ENCODE results near the gene PTPRJ. TPM values are rescaled to one million over a fixed set of nuclear protein-coding genes. Genes with fewer than 3 reads are reported as not detected.

Gene PTPRJ
- total and polyA plus RNA-seq, 2 donors, result 3.1 to 18.2 TPM

DNA sequence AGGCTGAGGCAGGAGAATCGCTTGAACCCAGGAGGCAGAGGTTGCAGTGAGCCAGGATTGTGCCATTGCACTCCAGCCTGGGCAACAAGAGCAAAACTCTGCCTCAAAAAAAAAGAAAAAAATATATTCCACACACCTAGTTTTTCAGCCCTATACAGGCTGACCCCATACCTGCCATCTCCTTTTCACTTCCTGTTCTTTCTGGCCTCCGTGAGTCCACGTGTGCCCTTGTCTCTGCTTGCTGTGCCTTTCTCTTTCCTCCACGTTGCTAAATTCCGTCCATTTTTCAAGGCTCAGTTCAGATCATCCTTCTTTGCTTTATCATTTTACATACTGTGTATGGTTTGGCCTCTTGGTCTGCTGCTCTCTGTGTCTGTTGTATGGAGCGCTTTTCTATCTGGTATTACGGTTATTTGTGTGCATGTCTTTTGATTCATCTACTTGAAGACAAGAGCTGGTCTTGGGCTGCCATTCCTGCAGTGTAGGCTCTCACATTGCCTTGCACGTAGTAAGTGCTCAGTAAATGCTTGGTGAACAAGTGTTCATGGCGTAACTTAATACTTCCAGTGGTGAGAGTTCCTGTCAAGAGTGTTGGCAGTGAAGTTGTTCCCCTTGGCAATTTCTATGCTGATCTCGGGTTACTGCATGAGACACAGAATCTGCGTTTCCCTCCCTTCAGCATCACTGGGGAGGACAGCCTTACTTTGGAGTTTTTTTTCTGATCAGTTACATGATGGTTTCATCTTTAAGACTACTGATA lies 57.5 kb downstream of the PTPRJ start:
- Histone ChIP-seq H3K27ac (ENCODE audit: low read depth) (no peak overlapping the region), H3K36me3 (ENCODE audit: insufficient read depth) (no peaks in the 10 kb centered on the region), H3K4me1 (ENCODE audit: insufficient read depth) (no peaks in the 10 kb centered on the region), H3K4me3 (ENCODE audit: low read depth, low read length) (no peak overlapping the region)
- 92% methylated on average over 11 of the region's 11 CpGs for WGBS
- no peak for DNase-seq (ENCODE audit: extremely low spot score)

DNA sequence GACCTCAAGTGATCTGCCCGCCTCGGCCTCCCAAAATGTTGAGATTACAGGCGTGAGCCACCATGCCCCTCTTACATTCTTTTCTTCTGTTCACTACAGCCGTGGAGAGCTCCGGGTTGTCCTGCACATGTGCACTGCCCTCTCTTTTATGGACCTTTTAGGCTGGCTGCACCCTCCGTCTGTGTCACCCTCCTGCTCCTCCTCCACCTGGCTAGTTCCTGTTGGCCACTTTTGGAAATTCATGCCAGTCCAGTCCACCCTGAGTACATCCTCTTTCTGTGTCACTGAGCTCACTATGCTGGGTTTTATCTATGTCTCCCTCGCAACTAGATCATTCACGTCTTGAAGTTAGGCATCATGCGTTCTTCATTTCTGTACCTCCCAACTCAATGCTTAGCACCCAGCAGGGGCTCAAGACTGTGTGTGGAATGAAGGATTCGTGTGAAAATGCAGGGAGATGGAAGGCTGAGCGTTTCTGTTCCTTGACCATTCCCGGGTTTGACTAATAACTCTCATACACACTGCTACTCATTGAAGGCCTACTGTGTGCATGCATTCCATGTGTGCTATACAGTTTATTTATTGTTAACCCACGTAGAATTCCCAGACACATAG lies 60.6 kb downstream of the PTPRJ start:
- H3K4me1 ChIP-seq (ENCODE audit: insufficient read depth), result no peaks in the 10 kb centered on the region
- 93% methylated on average over 13 of the region's 13 CpGs for WGBS
- H3K36me3 ChIP-seq (ENCODE audit: insufficient read depth), result no peaks in the 10 kb centered on the region
- no peak for DNase-seq (ENCODE audit: extremely low spot score)
- H3K27ac ChIP-seq (ENCODE audit: low read depth), result no peak overlapping the region
- no peak overlapping the region for H3K4me3 ChIP-seq (ENCODE audit: low read depth, low read length)

DNA sequence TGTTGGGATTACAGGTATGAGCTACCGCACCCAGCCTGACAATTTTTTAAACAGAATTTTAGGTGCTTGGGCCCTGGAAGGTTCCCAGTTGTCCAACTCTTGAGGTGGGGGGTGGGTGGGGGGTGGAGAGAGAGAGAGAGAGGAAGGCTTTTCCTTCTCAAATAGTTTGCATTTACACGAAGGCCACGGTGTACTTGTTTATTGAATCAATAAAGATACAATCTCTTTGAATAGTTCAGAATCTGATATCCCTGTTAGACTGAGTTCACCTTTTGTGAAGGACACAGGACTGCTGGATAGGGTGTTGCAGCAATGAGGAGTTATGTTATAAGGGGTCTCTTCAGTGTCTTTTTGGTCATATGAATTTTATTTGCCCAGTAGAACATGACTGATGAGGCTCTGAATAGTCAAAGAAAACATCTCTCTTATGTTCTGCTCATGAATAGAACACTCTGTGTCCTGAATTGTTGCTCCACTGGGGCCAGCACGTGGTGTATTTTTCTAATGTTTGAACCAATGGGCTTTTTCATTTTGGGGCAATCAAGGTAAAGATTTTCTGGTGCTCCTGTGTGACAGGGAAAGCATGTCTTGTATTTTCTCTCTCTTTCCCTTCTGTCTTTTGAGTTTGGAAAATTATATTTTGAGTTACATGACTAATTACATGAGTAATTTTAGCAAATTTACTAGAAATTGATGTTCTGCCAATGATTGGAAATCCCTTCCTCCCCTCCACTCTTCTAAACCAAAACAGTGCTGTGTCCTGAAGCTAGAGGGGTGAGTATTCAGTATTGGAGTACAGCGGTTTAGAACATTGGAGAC lies 61.7 kb downstream of the PTPRJ start:
- Histone ChIP-seq H3K4me1 (ENCODE audit: insufficient read depth) (no peaks in the 10 kb centered on the region), H3K36me3 (ENCODE audit: insufficient read depth) (no peaks in the 10 kb centered on the region), H3K4me3 (ENCODE audit: low read depth, low read length) (no peak overlapping the region), H3K27ac (ENCODE audit: low read depth) (no peak overlapping the region)
- no peak for DNase-seq (ENCODE audit: extremely low spot score)
- 75% methylated on average over 5 of the region's 5 CpGs for WGBS

DNA sequence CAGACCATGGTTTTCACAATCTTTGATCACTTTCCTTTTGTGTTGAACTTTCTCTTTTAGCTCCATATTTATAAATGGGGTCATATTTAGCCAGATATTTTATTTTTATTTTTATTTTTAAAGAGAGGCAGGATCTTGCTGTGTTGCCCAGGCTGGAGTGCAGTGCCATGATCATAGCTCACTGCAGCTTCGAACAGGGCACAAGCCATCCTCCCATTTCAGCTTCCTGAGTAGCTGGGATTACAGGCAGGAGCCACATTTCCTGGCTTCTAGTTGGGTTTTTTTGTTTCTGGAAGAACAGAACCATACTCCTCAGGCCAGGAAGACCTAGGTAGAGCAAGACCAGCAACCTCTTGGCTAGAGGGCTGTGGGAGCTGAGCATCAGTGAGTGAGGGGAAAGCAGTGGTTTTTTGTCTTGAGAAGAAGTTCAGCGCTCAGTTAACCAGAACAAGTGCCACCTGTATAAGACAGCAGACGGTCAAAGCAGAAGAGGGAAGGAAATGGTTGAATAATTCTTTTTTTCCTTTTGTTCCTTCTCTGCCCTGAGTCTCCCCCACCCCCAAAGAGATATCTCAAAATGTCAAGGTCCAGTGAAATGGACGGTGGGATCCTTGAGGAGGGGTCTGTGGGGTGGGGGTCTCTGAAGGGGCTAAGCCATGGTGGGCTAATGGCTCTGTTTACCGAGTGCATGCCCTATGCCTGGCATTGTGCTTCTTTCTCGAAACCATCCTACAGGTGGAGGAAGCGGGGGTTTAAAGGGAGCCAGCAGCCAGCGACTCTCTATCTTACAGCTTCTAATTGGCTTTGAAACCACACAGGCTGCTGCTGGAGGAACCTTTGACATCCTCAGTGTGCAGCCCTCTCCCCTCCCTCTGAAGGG lies 63.0 kb downstream of the PTPRJ start:
- 86% methylated on average over 8 of the region's 8 CpGs for WGBS
- Histone ChIP-seq H3K4me3 (ENCODE audit: low read depth, low read length) (no peak overlapping the region), H3K4me1 (ENCODE audit: insufficient read depth) (no peaks in the 10 kb centered on the region), H3K36me3 (ENCODE audit: insufficient read depth) (no peaks in the 10 kb centered on the region), H3K27ac (ENCODE audit: low read depth) (no peak overlapping the region)
- no peak for DNase-seq (ENCODE audit: extremely low spot score)

DNA sequence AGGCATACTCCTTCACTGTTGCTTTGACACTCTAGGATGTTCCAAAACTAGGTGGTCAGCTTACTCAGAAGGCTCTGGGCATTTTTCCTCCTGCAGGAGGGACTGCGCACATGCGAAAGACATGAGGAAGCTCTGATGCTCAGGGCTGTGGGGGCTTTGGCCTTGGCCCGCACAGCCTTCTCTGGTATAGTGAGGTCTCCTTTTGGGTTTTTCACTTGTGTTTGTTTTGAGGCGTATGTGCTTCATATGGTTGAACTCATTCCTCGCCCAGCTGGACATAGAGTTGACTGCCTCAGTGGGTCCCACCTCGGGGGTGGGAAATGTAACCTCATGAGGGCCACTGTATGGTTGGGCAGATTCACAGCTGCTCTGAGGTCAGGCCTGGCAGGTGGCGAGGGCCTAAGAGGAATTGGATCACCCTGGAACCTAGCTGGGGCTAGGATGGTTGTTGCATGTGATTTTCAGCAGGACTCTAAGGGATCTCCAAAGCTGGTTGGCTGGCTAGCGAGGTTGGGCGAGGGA lies 63.7 kb downstream of the PTPRJ start:
- H3K27ac ChIP-seq (ENCODE audit: low read depth), result no peak overlapping the region
- no peaks in the 10 kb centered on the region for H3K36me3 ChIP-seq (ENCODE audit: insufficient read depth)
- H3K4me3 ChIP-seq (ENCODE audit: low read depth, low read length), result no peak overlapping the region
- 98% methylated on average over 9 of the region's 9 CpGs for WGBS
- no peaks in the 10 kb centered on the region for H3K4me1 ChIP-seq (ENCODE audit: insufficient read depth)
- DNase-seq (ENCODE audit: extremely low spot score), result no peak

DNA sequence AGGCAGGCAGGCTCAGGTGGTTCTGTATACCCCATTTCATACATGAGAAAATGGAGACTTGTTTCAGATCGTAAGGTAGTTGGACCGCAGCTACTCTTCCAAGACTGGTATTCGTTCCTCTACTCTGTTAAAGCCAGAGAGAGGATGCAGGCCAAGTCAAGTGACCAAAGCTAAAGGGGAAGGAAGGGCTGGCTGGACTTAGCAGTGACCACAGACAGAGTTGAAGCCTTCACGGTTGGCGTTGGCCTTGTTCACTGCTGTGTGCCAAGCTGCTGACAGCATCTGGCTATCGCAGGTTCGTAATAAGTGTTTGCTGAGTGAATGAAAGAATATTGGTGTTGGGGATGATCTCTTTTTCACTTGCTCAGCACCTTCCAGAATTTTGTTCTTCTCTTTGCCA lies 64.2 kb downstream of the PTPRJ start:
- no peak overlapping the region for H3K27ac ChIP-seq (ENCODE audit: low read depth)
- no peaks in the 10 kb centered on the region for H3K4me1 ChIP-seq (ENCODE audit: insufficient read depth)
- no peaks in the 10 kb centered on the region for H3K36me3 ChIP-seq (ENCODE audit: insufficient read depth)
- no peak overlapping the region for H3K4me3 ChIP-seq (ENCODE audit: low read depth, low read length)
- 89% methylated on average over 7 of the region's 7 CpGs for WGBS
- no peak for DNase-seq (ENCODE audit: extremely low spot score)

DNA sequence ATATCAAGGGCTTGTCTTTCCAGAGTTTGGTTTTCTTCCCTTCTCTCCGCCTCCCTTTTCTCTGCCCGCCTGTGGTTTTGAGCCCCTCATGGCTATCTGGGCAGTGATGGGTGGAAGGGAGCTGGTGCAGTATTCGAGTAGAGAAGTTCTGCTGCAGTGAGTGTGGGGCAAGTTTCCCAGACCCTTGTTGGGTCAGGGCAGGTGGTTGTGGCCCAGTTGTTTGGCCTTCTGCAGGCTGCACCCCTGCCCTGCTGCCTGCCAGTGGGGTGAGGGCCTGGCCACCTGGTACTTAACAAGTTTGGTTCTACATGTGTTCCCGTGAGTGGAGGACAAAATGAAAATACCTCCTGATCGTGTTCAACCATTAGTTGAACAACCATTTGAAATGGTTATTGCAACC lies 65.2 kb downstream of the PTPRJ start:
- 93% methylated on average over 5 of the region's 5 CpGs for WGBS
- H3K4me3 ChIP-seq (ENCODE audit: low read depth, low read length), result no peak overlapping the region
- no peak overlapping the region for H3K27ac ChIP-seq (ENCODE audit: low read depth)
- DNase-seq (ENCODE audit: extremely low spot score), result no peak
- H3K4me1 ChIP-seq (ENCODE audit: insufficient read depth), result no peaks in the 10 kb centered on the region
- no peaks in the 10 kb centered on the region for H3K36me3 ChIP-seq (ENCODE audit: insufficient read depth)

DNA sequence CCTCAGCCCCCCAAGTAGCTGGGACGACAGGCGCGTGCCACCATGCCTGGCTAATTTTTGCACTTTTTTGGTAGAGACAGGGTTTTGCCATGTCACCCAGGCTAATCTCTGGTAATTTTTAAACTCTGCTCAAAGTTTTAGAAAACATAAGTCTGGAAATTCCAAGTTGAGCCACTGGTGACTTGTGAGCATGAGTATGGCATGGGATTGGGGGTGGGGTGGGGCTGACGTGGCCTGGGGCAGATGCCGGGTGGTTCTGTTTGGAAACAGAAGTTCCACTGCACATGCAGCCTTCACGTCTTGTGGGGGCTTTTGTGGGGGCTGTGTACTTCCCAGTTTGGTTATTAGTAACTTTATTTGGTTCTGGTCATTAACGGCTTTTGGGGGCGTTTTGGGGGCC lies 67.3 kb downstream of the PTPRJ start:
- 74% methylated on average over 8 of the region's 8 CpGs for WGBS
- Histone ChIP-seq H3K27ac (ENCODE audit: low read depth) (no peak overlapping the region), H3K4me1 (ENCODE audit: insufficient read depth) (no peaks in the 10 kb centered on the region), H3K4me3 (ENCODE audit: low read depth, low read length) (no peak overlapping the region), H3K36me3 (ENCODE audit: insufficient read depth) (no peaks in the 10 kb centered on the region)
- DNase-seq (ENCODE audit: extremely low spot score), result no peak

DNA sequence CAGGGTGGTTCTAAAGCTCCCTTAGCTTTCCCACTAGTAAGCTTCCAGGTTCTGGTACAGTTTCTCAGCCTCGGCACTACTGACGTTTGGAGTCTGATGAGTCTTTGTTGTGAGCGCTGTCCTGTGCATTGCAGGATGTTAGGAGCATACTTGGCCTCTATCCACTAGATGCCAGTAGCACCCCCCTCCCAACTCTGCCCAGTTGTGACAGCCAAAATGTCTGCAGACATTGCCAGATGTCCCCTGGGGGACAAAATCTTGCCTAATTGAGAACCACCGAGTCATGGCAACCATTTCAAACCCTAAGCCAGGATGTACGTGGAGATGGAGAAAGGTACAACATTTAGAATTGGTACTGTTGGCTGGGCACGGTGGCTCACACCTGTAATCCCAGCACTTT lies 68.7 kb downstream of the PTPRJ start:
- H3K4me3 ChIP-seq (ENCODE audit: low read depth, low read length), result no peak overlapping the region
- H3K27ac ChIP-seq (ENCODE audit: low read depth), result no peak overlapping the region
- WGBS, result 86% methylated on average over 6 of the region's 6 CpGs
- no peaks in the 10 kb centered on the region for H3K36me3 ChIP-seq (ENCODE audit: insufficient read depth)
- no peaks in the 10 kb centered on the region for H3K4me1 ChIP-seq (ENCODE audit: insufficient read depth)
- DNase-seq (ENCODE audit: extremely low spot score), result no peak

DNA sequence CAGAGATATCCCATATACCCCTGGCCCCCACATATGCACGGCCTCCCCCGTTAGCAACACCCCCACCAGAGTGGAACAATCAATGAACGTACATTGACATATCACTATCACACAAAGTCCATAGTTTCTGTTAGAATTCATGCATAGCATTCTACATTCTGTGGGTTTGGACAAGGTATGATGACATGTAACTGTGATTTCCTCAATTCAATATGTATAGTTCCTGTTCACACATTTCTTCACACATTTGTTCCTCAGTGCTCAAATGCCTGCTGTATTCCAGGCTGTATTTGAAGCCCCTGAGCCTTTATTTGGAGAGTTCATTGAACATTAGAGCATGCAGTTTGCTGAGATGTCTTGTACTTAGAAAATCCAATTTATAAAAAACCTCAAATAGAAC lies 69.9 kb downstream of the PTPRJ start:
- no peaks in the 10 kb centered on the region for H3K36me3 ChIP-seq (ENCODE audit: insufficient read depth)
- 84% methylated on average over 3 of the region's 3 CpGs for WGBS
- no peaks in the 10 kb centered on the region for H3K4me1 ChIP-seq (ENCODE audit: insufficient read depth)
- H3K4me3 ChIP-seq (ENCODE audit: low read depth, low read length), result no peak overlapping the region
- DNase-seq (ENCODE audit: extremely low spot score), result no peak
- H3K27ac ChIP-seq (ENCODE audit: low read depth), result no peak overlapping the region

DNA sequence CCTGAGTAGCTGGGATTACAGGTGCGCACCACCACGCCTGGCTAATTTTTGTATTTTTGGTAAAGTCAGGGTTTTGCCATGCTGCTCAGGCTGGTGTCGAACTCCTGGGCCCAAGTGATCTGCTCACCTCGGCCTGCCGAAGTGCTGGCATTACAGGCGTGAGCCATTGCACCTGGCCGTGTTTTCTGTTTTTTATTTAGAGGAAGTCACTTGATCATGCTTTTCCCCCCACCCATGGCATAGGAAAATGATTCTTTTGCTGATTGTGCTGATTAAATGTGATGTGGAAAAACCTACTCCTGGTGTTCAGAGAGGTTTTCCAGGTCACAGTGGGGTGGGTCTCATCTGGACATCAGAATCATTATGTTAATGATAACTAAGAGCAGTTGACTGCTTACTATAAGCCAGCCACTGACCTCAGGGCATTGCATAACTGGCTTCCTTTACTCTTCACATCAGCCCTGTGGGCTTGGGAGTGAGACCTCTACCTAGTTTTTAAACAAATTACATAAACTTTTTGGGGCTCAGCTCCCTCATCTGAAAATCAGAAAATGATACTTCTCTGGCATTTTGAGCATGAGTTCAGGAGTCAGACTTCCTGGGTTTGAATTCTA lies 71.0 kb downstream of the PTPRJ start:
- Histone ChIP-seq H3K27ac (ENCODE audit: low read depth) (no peak overlapping the region), H3K4me3 (ENCODE audit: low read depth, low read length) (no peak overlapping the region), H3K36me3 (ENCODE audit: insufficient read depth) (no peaks in the 10 kb centered on the region), H3K4me1 (ENCODE audit: insufficient read depth) (no peaks in the 10 kb centered on the region)
- WGBS, result 91% methylated on average over 7 of the region's 7 CpGs
- DNase-seq (ENCODE audit: extremely low spot score), result no peak

DNA sequence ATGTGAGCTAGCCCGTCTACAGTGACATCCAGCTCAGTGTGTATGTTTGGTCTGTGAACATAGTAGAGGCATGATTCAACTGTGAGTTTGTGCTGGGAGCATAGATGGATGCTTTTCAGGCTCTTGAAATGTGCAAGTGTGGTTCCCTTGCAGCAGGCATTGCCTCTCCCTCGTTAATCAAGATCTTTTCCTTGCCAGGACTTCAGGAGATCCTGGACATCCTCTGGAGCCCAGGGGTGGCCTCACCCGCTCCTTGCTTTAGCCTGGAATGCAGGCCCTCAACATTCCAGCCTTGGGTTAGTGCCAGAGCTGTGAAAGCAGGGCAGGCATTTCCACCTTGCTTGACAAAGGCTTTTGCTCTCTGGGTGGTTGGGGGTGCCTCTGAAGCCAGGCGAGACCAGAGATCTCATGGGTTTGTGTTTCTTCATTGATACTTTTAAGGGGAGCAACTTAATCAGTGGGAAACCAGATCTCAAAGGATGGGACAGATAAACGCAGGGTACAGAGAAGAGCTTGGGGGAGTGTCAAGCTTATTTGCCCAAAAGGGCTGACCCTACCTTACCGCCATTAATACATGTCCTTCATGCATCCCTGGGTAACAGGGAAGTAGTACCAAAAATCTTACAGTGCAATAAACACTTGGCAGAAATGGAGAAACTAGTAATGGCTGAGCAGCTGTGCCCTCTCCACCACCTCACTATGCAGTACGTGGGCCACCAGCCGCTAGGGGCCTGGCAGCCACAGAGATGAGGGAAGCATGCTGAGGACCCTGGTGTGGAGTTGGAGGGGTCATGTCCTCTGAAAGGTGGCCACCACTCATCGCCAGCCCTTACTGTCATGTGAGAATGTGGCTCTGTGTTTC lies 72.1 kb downstream of the PTPRJ start:
- no peak for DNase-seq (ENCODE audit: extremely low spot score)
- WGBS, result 71% methylated on average over 9 of the region's 9 CpGs
- no peaks in the 10 kb centered on the region for H3K36me3 ChIP-seq (ENCODE audit: insufficient read depth)
- H3K4me1 ChIP-seq (ENCODE audit: insufficient read depth), result no peaks in the 10 kb centered on the region
- H3K4me3 ChIP-seq (ENCODE audit: low read depth, low read length), result no peak overlapping the region
- H3K27ac ChIP-seq (ENCODE audit: low read depth), result no peak overlapping the region

Data from urinary bladder (tissue), 4 donors.